SK-N-MC (cell line): ENCODE measurements around the gene MICOS13.

Source experiments
- EZH2 ChIP-seq: fragments of 200-600 bp; sonication (generic); IDR thresholded peaks from one replicate; pipeline ENCODE4 v1.6.1; 2017; ENCODE audit warnings: antibody characterized with exemption
- POLR2AphosphoS5 ChIP-seq: IDR thresholded peaks from 2 replicates; pipeline ENCODE4 v1.6.1; 2012; ENCODE audit warnings: mild to moderate bottlenecking, low read depth, low read length, borderline replicate concordance

- TF ChIP-seq POLR2AphosphoS5 (no peak), EZH2 (no peak)
These were observed 18.8 kb downstream of the MICOS13 start for GRCh38 chr19:5661483-5661882.
